ENCODE measurements around the gene SMIM15. TPM values are rescaled to one million over a fixed set of nuclear protein-coding genes. Genes with fewer than 3 reads are reported as not detected.

Gene SMIM15
- total RNA-seq, 8 experiments from 2014 or later: 24.7 to 40.8 (median 36.6) TPM

- Histone ChIP-seq H3K27ac (no peak overlapping the region), H3K4me3 (no peak overlapping the region), H3K4me1 (replicated peaks in 1 of 2) (no peaks in the 10 kb centered on the region)
- in situ Hi-C loops (cut with MboI; ENCODE audit: low pct_unique_long_range_greater_than_20kb in 2 of 9, low sequenced_read_pairs in 9 of 9, unreplicated experiment in 9 of 9): no loop called here
- ATAC-seq (replicated peaks in 6 of 8): no peak
- 72 to 100% (median 94%) methylated on average over 2 to 4 of the region's 4 CpGs for WGBS, 10 experiments
Measured at GRCh38 chr5:61178702-61179101, 16.4 kb upstream of the SMIM15 start.

- 81 to 100% (median 83%) methylated on average over 1 to 7 of the region's 7 CpGs; no CpG with 5 or more reads in 3 of the 10 experiments for WGBS, 10 experiments
- Histone ChIP-seq H3K4me1 (replicated peaks in 1 of 2) (no peaks in the 10 kb centered on the region), H3K4me3 (no peak overlapping the region), H3K27ac (no peak overlapping the region)
- in situ Hi-C loops (cut with MboI; ENCODE audit: low pct_unique_long_range_greater_than_20kb in 2 of 9, low sequenced_read_pairs in 9 of 9, unreplicated experiment in 9 of 9): no loop called here
- ATAC-seq (replicated peaks in 6 of 8): no peak
Measured at GRCh38 chr5:61177716-61178115, 15.4 kb upstream of the SMIM15 start.

GRCh38 chr5:61177070-61177469 is 14.8 kb upstream of the SMIM15 start:
- 50 to 100% (median 100%) methylated on average over 1 to 2 of the region's 3 CpGs; no CpG with 5 or more reads in 3 of the 10 experiments for WGBS, 10 experiments

GRCh38 chr5:61176631-61177030 is 14.4 kb upstream of the SMIM15 start:
- no peak overlapping the region for H3K27ac ChIP-seq
- no peak overlapping the region for H3K4me3 ChIP-seq
- no peaks in the 10 kb centered on the region for H3K4me1 ChIP-seq (replicated peaks in 1 of 2)
- 83 to 100% (median 91%) methylated on average over 2 of the region's 3 CpGs; no CpG with 5 or more reads in 6 of the 10 experiments for WGBS, 10 experiments
- in situ Hi-C loops (cut with MboI; ENCODE audit: low pct_unique_long_range_greater_than_20kb in 2 of 9, low sequenced_read_pairs in 9 of 9, unreplicated experiment in 9 of 9): no loop called here
- ATAC-seq (replicated peaks in 6 of 8): no peak

More at GRCh38 chr5:61177070-61177469, 14.8 kb upstream of the SMIM15 start:
- no peaks in the 10 kb centered on the region for H3K4me1 ChIP-seq (replicated peaks in 1 of 2)
- ATAC-seq (replicated peaks in 6 of 8): no peak
- H3K4me3 ChIP-seq: no peak overlapping the region
- H3K27ac ChIP-seq: no peak overlapping the region
- in situ Hi-C loops (cut with MboI; ENCODE audit: low pct_unique_long_range_greater_than_20kb in 2 of 9, low sequenced_read_pairs in 9 of 9, unreplicated experiment in 9 of 9): no loop called here

- in situ Hi-C loops (cut with MboI; ENCODE audit: low pct_unique_long_range_greater_than_20kb in 2 of 9, low sequenced_read_pairs in 9 of 9, unreplicated experiment in 9 of 9): loop anchor here in 1 of 9 experiments (25.0 kb wide), 1 partner anchor 141 kb away; no protein-coding TSS in a partner anchor
- WGBS, 10 experiments: 43 to 100% (median 90%) methylated on average over 1 of the region's 1 CpG; no CpG with 5 or more reads in 1 of the 10 experiments
- no peak overlapping the region for H3K27ac ChIP-seq
- H3K4me1 ChIP-seq (replicated peaks in 1 of 2): no peaks in the 10 kb centered on the region
- H3K4me3 ChIP-seq: no peak overlapping the region
- no peak for ATAC-seq (replicated peaks in 6 of 8)
Measured at GRCh38 chr5:61171479-61171878, 9.2 kb upstream of the SMIM15 start.

- Histone ChIP-seq H3K4me1 (replicated peaks in 1 of 2) (peaks cover 0 to 2% of the 10 kb centered on the region in 2 donors), H3K27ac (no peak overlapping the region), H3K4me3 (no peak overlapping the region)
- 77 to 100% (median 93%) methylated on average over 3 to 8 of the region's 8 CpGs for WGBS, 10 experiments
- ATAC-seq (replicated peaks in 6 of 8): no peak
- in situ Hi-C loops (cut with MboI; ENCODE audit: low pct_unique_long_range_greater_than_20kb in 2 of 9, low sequenced_read_pairs in 9 of 9, unreplicated experiment in 9 of 9): loop anchor here in 3 of 9 experiments (10.0 to 25.0 kb wide), 2 partner anchors 143 to 156 kb away; no protein-coding TSS in a partner anchor
Measured at GRCh38 chr5:61168951-61169350, 6.7 kb upstream of the SMIM15 start.

- no peak overlapping the region for H3K27ac ChIP-seq
- in situ Hi-C loops (cut with MboI; ENCODE audit: low pct_unique_long_range_greater_than_20kb in 2 of 9, low sequenced_read_pairs in 9 of 9, unreplicated experiment in 9 of 9): loop anchor here in 3 of 9 experiments (10.0 to 25.0 kb wide), 2 partner anchors 145 to 157 kb away; no protein-coding TSS in a partner anchor
- WGBS, 10 experiments: 20 to 100% (median 78%) methylated on average over 1 to 4 of the region's 4 CpGs
Measured at GRCh38 chr5:61167382-61167781, 5.1 kb upstream of the SMIM15 start.

GRCh38 chr5:61163905-61164304 is 1.6 kb upstream of the SMIM15 start:
- H3K4me3 ChIP-seq: peak overlapping the region; percentile 58 to 95 (median 87)
- 90 to 100% (median 96%) methylated on average over 1 to 13 of the region's 13 CpGs; no CpG with 5 or more reads in 2 of the 10 experiments for WGBS, 10 experiments
- H3K27ac ChIP-seq: no peak overlapping the region
- in situ Hi-C loops (cut with MboI; ENCODE audit: low pct_unique_long_range_greater_than_20kb in 2 of 9, low sequenced_read_pairs in 9 of 9, unreplicated experiment in 9 of 9): loop anchor here in 3 of 9 experiments (10.0 to 25.0 kb wide), 2 partner anchors 148 to 161 kb away; no protein-coding TSS in a partner anchor
- no peak for ATAC-seq (replicated peaks in 6 of 8)
- H3K4me1 ChIP-seq (replicated peaks in 1 of 2): peaks cover 9 to 24% of the 10 kb centered on the region in 2 donors

More at GRCh38 chr5:61167382-61167781, 5.1 kb upstream of the SMIM15 start:
- no peak for ATAC-seq (replicated peaks in 6 of 8)
- no peak overlapping the region for H3K4me3 ChIP-seq
- H3K4me1 ChIP-seq (replicated peaks in 1 of 2): peaks cover 6 to 9% of the 10 kb centered on the region in 2 donors

- Histone ChIP-seq H3K4me3 (peak overlapping the region; percentile 58 to 95 (median 87)), H3K4me1 (replicated peaks in 1 of 2) (peaks cover 9 to 24% of the 10 kb centered on the region in 2 donors), H3K27ac (peak overlapping the region; percentile 91 to 96)
- peak in 6 of 8 experiments; percentile 30 to 51 (median 36) for ATAC-seq (replicated peaks in 6 of 8)
- 0 to 67% (median 22%) methylated on average over 1 to 10 of the region's 14 CpGs; no CpG with 5 or more reads in 4 of the 10 experiments for WGBS, 10 experiments
- in situ Hi-C loops (cut with MboI; ENCODE audit: low pct_unique_long_range_greater_than_20kb in 2 of 9, low sequenced_read_pairs in 9 of 9, unreplicated experiment in 9 of 9): loop anchor here in 3 of 9 experiments (10.0 to 25.0 kb wide), 2 partner anchors 149 to 162 kb away; no protein-coding TSS in a partner anchor
Measured at GRCh38 chr5:61162832-61163567, 732 bp upstream of the SMIM15 start.

- Histone ChIP-seq H3K27ac (no peak overlapping the region), H3K4me3 (peak overlapping the region in 2 of 5 donors; percentile 94 to 95), H3K4me1 (replicated peaks in 1 of 2) (peaks cover 9 to 24% of the 10 kb centered on the region in 2 donors)
- WGBS, 10 experiments: 77 to 100% (median 93%) methylated on average over 1 to 3 of the region's 3 CpGs; no CpG with 5 or more reads in 1 of the 10 experiments
- ATAC-seq (replicated peaks in 6 of 8): no peak
- in situ Hi-C loops (cut with MboI; ENCODE audit: low pct_unique_long_range_greater_than_20kb in 2 of 9, low sequenced_read_pairs in 9 of 9, unreplicated experiment in 9 of 9): loop anchor here in 3 of 9 experiments (10.0 to 25.0 kb wide), 2 partner anchors 152 to 164 kb away; no protein-coding TSS in a partner anchor
Measured at GRCh38 chr5:61160497-61160896, 1.8 kb downstream of the SMIM15 start.

- in situ Hi-C loops (cut with MboI; ENCODE audit: low pct_unique_long_range_greater_than_20kb in 2 of 9, low sequenced_read_pairs in 9 of 9, unreplicated experiment in 9 of 9): loop anchor here in 3 of 9 experiments (10.0 to 25.0 kb wide), 2 partner anchors 152 to 165 kb away; no protein-coding TSS in a partner anchor
- 67 to 91% (median 84%) methylated on average over 1 to 4 of the region's 4 CpGs; no CpG with 5 or more reads in 1 of the 10 experiments for WGBS, 10 experiments
- H3K4me3 ChIP-seq: no peak overlapping the region
- no peak overlapping the region for H3K27ac ChIP-seq
- ATAC-seq (replicated peaks in 6 of 8): no peak
- peaks cover 9 to 24% of the 10 kb centered on the region in 2 donors for H3K4me1 ChIP-seq (replicated peaks in 1 of 2)
Measured at GRCh38 chr5:61159836-61160235, 2.4 kb downstream of the SMIM15 start.

- in situ Hi-C loops (cut with MboI; ENCODE audit: low pct_unique_long_range_greater_than_20kb in 2 of 9, low sequenced_read_pairs in 9 of 9, unreplicated experiment in 9 of 9): loop anchor here in 1 of 9 experiments (25.0 kb wide), 1 partner anchor 153 kb away; no protein-coding TSS in a partner anchor
- H3K27ac ChIP-seq: no peak overlapping the region
- ATAC-seq (replicated peaks in 6 of 8): no peak
- WGBS, 10 experiments: 65 to 100% (median 95%) methylated on average over 1 to 3 of the region's 3 CpGs; no CpG with 5 or more reads in 1 of the 10 experiments
- no peak overlapping the region for H3K4me3 ChIP-seq
- H3K4me1 ChIP-seq (replicated peaks in 1 of 2): peaks cover 9 to 23% of the 10 kb centered on the region in 2 donors
Measured at GRCh38 chr5:61159070-61159469, 3.2 kb downstream of the SMIM15 start.

- Histone ChIP-seq H3K27ac (no peak overlapping the region), H3K4me3 (no peak overlapping the region), H3K4me1 (replicated peaks in 1 of 2) (no peaks in the 10 kb centered on the region)
- 80 to 100% (median 93%) methylated on average over 1 to 2 of the region's 2 CpGs; no CpG with 5 or more reads in 1 of the 10 experiments for WGBS, 10 experiments
- in situ Hi-C loops (cut with MboI; ENCODE audit: low pct_unique_long_range_greater_than_20kb in 2 of 9, low sequenced_read_pairs in 9 of 9, unreplicated experiment in 9 of 9): loop anchor here in 1 of 9 experiments (25.0 kb wide), 1 partner anchor 160 kb away; no protein-coding TSS in a partner anchor
- no peak for ATAC-seq (replicated peaks in 6 of 8)
Measured at GRCh38 chr5:61151893-61152292, 10.4 kb downstream of the SMIM15 start.
